GM23248 (cell line): ENCODE measurements around the gene COX5B. TPM values are rescaled to one million over a fixed set of nuclear protein-coding genes. Genes with fewer than 3 reads are reported as not detected.

ENCODE experiments used
- DNase-seq: peaks from one replicate; pipeline ENCODE4 v3.0.0-alpha.2; 2015
- H2AFZ ChIP-seq: fragments of 200-600 bp; sonication (generic); 2 replicates; pipeline ENCODE4 v1.6.1; 2016; ENCODE audit warnings: antibody characterized with exemption
- H3F3A ChIP-seq: fragments of 200-600 bp; sonication (generic); 2 replicates; pipeline ENCODE4 v1.6.1; 2016; ENCODE audit warnings: mild to moderate bottlenecking, antibody characterized with exemption, mixed run types; ENCODE audit not compliant: insufficient read depth
- H3K27ac ChIP-seq: fragments of 200-600 bp; sonication (generic); 2 replicates; pipeline ENCODE4 v1.5.1; 2016; ENCODE audit warnings: mild to moderate bottlenecking
- H3K27me3 ChIP-seq: fragments of 200-600 bp; sonication (generic); replicated peaks from 2 replicates; pipeline ENCODE4 v1.6.1; 2016; ENCODE audit warnings: mild to moderate bottlenecking; ENCODE audit not compliant: insufficient read depth
- H3K36me3 ChIP-seq: fragments of 200-600 bp; sonication (generic); 2 replicates; pipeline ENCODE4 v1.6.1; 2016; ENCODE audit warnings: low read depth, mild to moderate bottlenecking
- H3K4me1 ChIP-seq: fragments of 200-600 bp; sonication (generic); 2 replicates; pipeline ENCODE4 v1.6.1; 2016; ENCODE audit warnings: mild to moderate bottlenecking; ENCODE audit not compliant: insufficient read depth
- H3K4me2 ChIP-seq: fragments of 200-600 bp; sonication (generic); one replicate; pipeline ENCODE4 v1.6.1; 2016; ENCODE audit warnings: mild to moderate bottlenecking; ENCODE audit not compliant: unreplicated experiment
- H3K4me3 ChIP-seq: fragments of 200-600 bp; sonication (generic); 2 replicates; pipeline ENCODE4 v1.5.1; 2016; ENCODE audit warnings: mild to moderate bottlenecking
- H3K79me2 ChIP-seq: fragments of 200-600 bp; sonication (generic); 2 replicates; pipeline ENCODE4 v1.6.1; 2016; ENCODE audit warnings: mild to moderate bottlenecking; ENCODE audit not compliant: insufficient read depth
- H3K9ac ChIP-seq: fragments of 200-600 bp; sonication (generic); 2 replicates; pipeline ENCODE4 v1.6.1; 2016; ENCODE audit warnings: mild to moderate bottlenecking
- H3K9me2 ChIP-seq: fragments of 200-600 bp; sonication (generic); 2 replicates; pipeline ENCODE4 v1.6.1; 2016; ENCODE audit warnings: mixed run types, mild to moderate bottlenecking, moderate library complexity; ENCODE audit not compliant: insufficient read depth
- H3K9me3 ChIP-seq: fragments of 200-600 bp; sonication (generic); one replicate; pipeline ENCODE4 v1.6.1; 2017; ENCODE audit warnings: low read depth
- H4K20me1 ChIP-seq: fragments of 200-600 bp; sonication (generic); 2 replicates; pipeline ENCODE4 v1.6.0; 2016; ENCODE audit not compliant: insufficient read depth
- EZH2 ChIP-seq: fragments of 200-600 bp; sonication (generic); IDR thresholded peaks from 2 replicates; pipeline ENCODE4 v1.6.1; 2018; ENCODE audit warnings: antibody characterized with exemption, mild to moderate bottlenecking; ENCODE audit not compliant: insufficient read depth, poor library complexity, severe bottlenecking
- EZH2phosphoT487 ChIP-seq: fragments of 200-600 bp; sonication (generic); IDR thresholded peaks from 2 replicates; pipeline ENCODE4 v1.6.1; 2018; ENCODE audit warnings: antibody characterized with exemption, moderate library complexity, mild to moderate bottlenecking, low read depth; ENCODE audit not compliant: insufficient read depth
- WGBS, 2 experiments: methylation state at CpG; one replicate each; pipeline ENCODE4 v1.1.6; 2015 to 2017; ENCODE audit warnings: low lambda C conversion rate in 2 of 2, low coverage in 1 of 2; ENCODE audit errors: missing lambda C conversion rate in 2 of 2; 5-methylcytosine and 5-hydroxymethylcytosine counted together
- in situ Hi-C: fragments of 300-500 bp; cut with MboI; formaldehyde crosslinking; loops from 2 replicates; pipeline ENCODE4 v1.15.0; 2020
- polyA plus RNA-seq: library from polyadenylated mRNA; unstranded; fragments of >200 nt; fragmentation: Nextera tagmentation; extraction: Ambion mirVana; gene quantifications from 2 replicates; pipeline ENCODE4 v1.2.1, GENCODE V29; 2016
- total RNA-seq: library from RNA; depleted of rRNA; stranded (reverse); fragments of >200 nt; shearing (Covaris generic); gene quantifications from 2 replicates; pipeline ENCODE4 v1.2.3, GENCODE V29; 2014

Gene COX5B
- total and polyA plus RNA-seq, 2 experiments from 2014 or later: 211 to 315 TPM

GRCh38 chr2:97659256-97660043, 13.6 kb downstream of the COX5B start:
- WGBS, 2 experiments: 93 to 95% methylated on average over 24 to 29 of the region's 29 CpGs
- peaks cover 14% of the 10 kb centered on the region for H3K4me1 ChIP-seq
- H3K4me3 ChIP-seq: no peak overlapping the region
- peaks cover 20% of the 10 kb centered on the region for H3F3A ChIP-seq
- in situ Hi-C loops: no loop called here
- no peak overlapping the region for H3K4me2 ChIP-seq
- no peaks in the 10 kb centered on the region for H3K9me2 ChIP-seq
- DNase-seq: no peak
- no peak overlapping the region for H2AFZ ChIP-seq
- H4K20me1 ChIP-seq: no peaks in the 10 kb centered on the region
- H3K36me3 ChIP-seq: peaks cover under 1% of the 10 kb centered on the region; the same call in 1 of the 2 replicates
- H3K9me3 ChIP-seq: no peaks in the 10 kb centered on the region
- no peak for TF ChIP-seq EZH2phosphoT487
- TF ChIP-seq EZH2: no peak
- H3K79me2 ChIP-seq: peaks cover 40% of the 10 kb centered on the region
- no peak overlapping the region for H3K9ac ChIP-seq
- H3K27ac ChIP-seq: no peak overlapping the region
- H3K27me3 ChIP-seq: no peaks in the 10 kb centered on the region

DNA sequence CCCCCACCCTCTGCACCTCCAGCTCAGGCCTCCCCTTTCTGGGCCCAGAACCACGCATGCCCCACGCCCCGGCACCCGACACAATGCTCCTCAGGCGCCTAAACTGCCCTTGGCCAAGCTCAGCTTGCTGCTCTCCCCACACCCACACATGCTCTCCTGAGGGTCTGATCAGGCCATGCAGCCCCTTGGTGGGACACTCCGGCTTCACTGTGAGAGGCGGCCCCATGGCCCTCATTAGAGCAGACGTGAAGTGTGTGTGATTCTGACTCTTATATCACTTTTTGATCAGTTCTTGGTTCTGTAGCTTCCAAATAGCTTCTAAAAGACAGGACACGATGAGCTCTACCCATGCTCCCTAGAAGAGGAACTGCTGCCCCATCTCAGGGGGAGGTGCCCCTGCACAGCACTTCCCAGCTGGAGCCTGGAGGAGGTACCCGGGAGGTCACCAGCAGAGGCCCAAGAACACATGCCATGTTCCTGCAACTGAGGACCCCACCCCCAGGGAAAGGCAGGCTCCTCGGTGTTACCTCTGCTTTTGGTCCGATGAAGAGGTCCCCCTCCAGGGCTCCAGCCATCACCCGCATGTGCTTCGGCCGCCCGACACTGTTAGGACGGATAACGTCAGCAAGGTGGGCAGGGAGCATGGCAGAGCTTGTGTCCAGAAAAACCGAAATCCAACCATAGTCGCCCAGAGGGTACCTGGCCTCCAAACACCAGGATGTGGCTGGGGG, 14.3 kb downstream of the COX5B start:
- Histone ChIP-seq H3K36me3 (no peaks in the 10 kb centered on the region; the same call in 1 of the 2 replicates), H3K4me1 (peaks cover 14% of the 10 kb centered on the region), H3K4me2 (no peak overlapping the region), H3K9me2 (no peaks in the 10 kb centered on the region), H3K79me2 (peaks cover 40% of the 10 kb centered on the region), H3K9me3 (no peaks in the 10 kb centered on the region), H3K27ac (no peak overlapping the region), H3F3A (peaks cover 20% of the 10 kb centered on the region), H3K4me3 (no peak overlapping the region), H4K20me1 (no peaks in the 10 kb centered on the region), H3K27me3 (no peaks in the 10 kb centered on the region), H3K9ac (no peak overlapping the region), H2AFZ (no peak overlapping the region)
- WGBS, 2 experiments: 92 to 94% methylated on average over 20 of the region's 20 CpGs
- in situ Hi-C loops: no loop called here
- no peak for TF ChIP-seq EZH2phosphoT487
- TF ChIP-seq EZH2: no peak
- no peak for DNase-seq

DNA sequence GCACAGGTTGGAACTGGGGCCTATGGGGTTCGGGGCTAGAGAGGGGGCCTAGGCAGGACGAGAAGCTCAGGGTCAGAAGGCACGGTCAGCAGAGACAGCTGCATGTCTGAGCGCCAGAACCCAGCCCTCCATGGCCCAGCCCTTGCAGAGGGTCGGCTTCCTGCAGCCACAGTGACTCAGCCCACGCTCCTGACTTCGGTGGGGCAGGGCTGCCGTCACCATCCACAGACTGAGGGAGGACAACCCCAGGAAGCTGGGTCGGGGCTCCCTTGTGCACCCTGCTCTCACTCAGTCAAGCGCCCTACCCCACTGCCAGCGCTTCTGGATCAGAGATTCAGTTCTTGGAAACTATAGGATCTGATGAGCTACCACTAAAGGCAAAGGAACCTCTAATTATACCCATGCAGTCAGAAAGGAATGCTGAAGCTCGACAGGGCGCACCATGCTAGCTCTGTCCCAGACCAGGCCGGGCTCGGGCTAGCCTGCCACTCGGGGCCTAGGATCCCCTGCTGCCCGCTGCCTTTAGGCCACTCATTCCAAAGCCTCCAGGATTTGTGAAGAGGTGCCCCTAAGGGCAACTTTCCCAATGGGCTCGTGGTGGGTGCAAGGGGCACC, 15.0 kb downstream of the COX5B start:
- Histone ChIP-seq H3K4me3 (no peak overlapping the region), H3K4me2 (no peak overlapping the region), H3K27me3 (no peaks in the 10 kb centered on the region), H3K9ac (no peak overlapping the region), H3K9me2 (no peaks in the 10 kb centered on the region), H4K20me1 (no peaks in the 10 kb centered on the region), H3K4me1 (peaks cover 14% of the 10 kb centered on the region), H3K36me3 (no peaks in the 10 kb centered on the region; the same call in 1 of the 2 replicates), H3K9me3 (no peaks in the 10 kb centered on the region), H3K27ac (no peak overlapping the region), H3F3A (peaks cover 20% of the 10 kb centered on the region), H3K79me2 (peaks cover 40% of the 10 kb centered on the region), H2AFZ (no peak overlapping the region)
- in situ Hi-C loops: no loop called here
- TF ChIP-seq EZH2phosphoT487: no peak
- no peak for TF ChIP-seq EZH2
- WGBS, 2 experiments: 84 to 90% methylated on average over 17 to 18 of the region's 18 CpGs
- DNase-seq: no peak

- Histone ChIP-seq H3K9me3 (no peaks in the 10 kb centered on the region), H3K4me1 (peaks cover 14% of the 10 kb centered on the region), H3K4me2 (peak overlapping the region; percentile 97), H3K4me3 (peak overlapping the region; percentile 77; the same call in 1 of the 2 replicates), H3K27ac (peak overlapping the region; percentile 98; the same call in 1 of the 2 replicates), H4K20me1 (no peaks in the 10 kb centered on the region), H3F3A (peaks cover 20% of the 10 kb centered on the region), H3K79me2 (peaks cover 40% of the 10 kb centered on the region), H3K9me2 (no peaks in the 10 kb centered on the region), H2AFZ (no peak overlapping the region), H3K27me3 (no peaks in the 10 kb centered on the region), H3K36me3 (no peaks in the 10 kb centered on the region; the same call in 1 of the 2 replicates), H3K9ac (no peak overlapping the region)
- no peak for DNase-seq
- TF ChIP-seq EZH2 (no peak), EZH2phosphoT487 (no peak)
- in situ Hi-C loops: no loop called here
- WGBS, 2 experiments: 58 to 61% methylated on average over 6 of the region's 6 CpGs
These were observed 16.1 kb downstream of the COX5B start for GRCh38 chr2:97661927-97662326.
